Activated naive CD8-positive, alpha-beta T cell treated with anti-CD3 and anti-CD28 coated beads, Interleukin-2, amount 50 U/mL, for 24 hours (primary cell): Measurements from ENCODE around the gene SAMSN1.

Source experiments
- ATAC-seq: fragments of 150-1000 bp; cut with Tn5 transposase; one replicate; pipeline ENCODE4 v1.10.0; 2021
- DNase-seq: peaks from one replicate; pipeline ENCODE4 v3.0.0; 2021
- H3K27ac Mint-ChIP-seq: one replicate; pipeline ENCODE4 v1.8.0; 2021; ENCODE audit warnings: mild to moderate bottlenecking, mixed read lengths
- H3K27me3 Mint-ChIP-seq: one replicate; pipeline ENCODE4 v1.8.0; 2021; ENCODE audit warnings: mixed read lengths
- H3K36me3 Mint-ChIP-seq: one replicate; pipeline ENCODE4 v1.8.0; 2021; ENCODE audit warnings: low read depth, mixed read lengths
- H3K4me1 Mint-ChIP-seq: one replicate; pipeline ENCODE4 v1.8.0; 2021; ENCODE audit warnings: mixed read lengths
- H3K4me3 Mint-ChIP-seq: one replicate; pipeline ENCODE4 v1.8.0; 2021; ENCODE audit warnings: mild to moderate bottlenecking, moderate library complexity, mixed read lengths
- H3K9me3 Mint-ChIP-seq: one replicate; pipeline ENCODE4 v1.8.0; 2021; ENCODE audit warnings: mixed read lengths

SAMSN1 gene

GRCh38 chr21:14469641-14470040 is 76.5 kb downstream of the SAMSN1 start:
- DNase-seq (no peak), ATAC-seq (no peak)
- no peak overlapping the region for H3K27ac Mint-ChIP-seq
- H3K4me1 Mint-ChIP-seq = no peaks in the 10 kb centered on the region
- H3K36me3 Mint-ChIP-seq = no peaks in the 10 kb centered on the region
- no peaks in the 10 kb centered on the region for H3K27me3 Mint-ChIP-seq
- H3K4me3 Mint-ChIP-seq = no peak overlapping the region
- H3K9me3 Mint-ChIP-seq = no peaks in the 10 kb centered on the region

GRCh38 chr21:14466715-14467114 is 79.4 kb downstream of the SAMSN1 start:
- H3K27ac Mint-ChIP-seq = no peak overlapping the region
- H3K4me1 Mint-ChIP-seq = peaks cover 2% of the 10 kb centered on the region
- ATAC-seq (no peak), DNase-seq (no peak)
- no peaks in the 10 kb centered on the region for H3K9me3 Mint-ChIP-seq
- no peak overlapping the region for H3K4me3 Mint-ChIP-seq
- H3K36me3 Mint-ChIP-seq = no peaks in the 10 kb centered on the region
- no peaks in the 10 kb centered on the region for H3K27me3 Mint-ChIP-seq

DNA sequence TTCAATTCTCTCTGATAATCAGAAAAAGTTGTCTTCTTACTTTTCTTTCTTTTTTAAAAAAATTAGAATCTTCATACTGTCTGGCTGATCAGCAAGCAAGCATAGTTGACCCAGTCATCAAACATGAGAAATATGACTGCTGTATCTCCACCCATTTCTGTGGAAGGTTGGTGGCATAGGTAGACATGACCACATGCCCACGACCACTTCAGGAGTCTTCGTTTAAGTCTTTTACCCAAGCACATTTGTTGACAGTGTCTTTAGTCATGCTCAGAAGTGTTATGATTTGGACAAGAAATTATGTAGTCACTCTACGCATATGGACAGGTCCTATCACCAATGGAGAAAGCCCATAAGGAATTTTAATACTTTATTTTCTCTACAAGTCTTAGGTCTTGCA is 88.4 kb downstream of the SAMSN1 start:
- no peak for DNase-seq
- Mint-ChIP-seq H3K9me3 (no peaks in the 10 kb centered on the region), H3K27me3 (no peaks in the 10 kb centered on the region), H3K4me3 (no peak overlapping the region), H3K27ac (no peak overlapping the region), H3K4me1 (peaks cover 27% of the 10 kb centered on the region), H3K36me3 (peaks cover 3% of the 10 kb centered on the region)
- ATAC-seq = no peak

DNA sequence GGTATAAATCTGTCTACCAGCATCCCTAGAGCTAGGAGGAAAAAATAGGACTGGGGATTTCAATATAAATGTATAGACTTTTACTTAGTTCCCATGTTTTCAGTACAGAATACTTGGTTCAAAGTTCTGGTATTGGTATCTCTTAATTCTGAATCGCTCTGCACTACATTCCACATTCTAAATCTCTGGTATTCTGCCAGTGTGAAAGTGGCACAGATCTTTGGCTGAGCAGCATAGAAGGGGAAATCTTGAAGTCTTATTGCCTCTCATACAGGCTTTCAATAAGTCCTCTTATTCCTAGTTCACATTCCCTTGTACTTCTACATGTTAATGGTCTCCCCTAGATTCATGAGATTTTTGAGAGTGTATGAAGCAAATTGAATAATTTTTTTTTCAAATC is 89.2 kb downstream of the SAMSN1 start:
- Mint-ChIP-seq H3K27ac (no peak overlapping the region), H3K4me3 (no peak overlapping the region), H3K36me3 (peaks cover 3% of the 10 kb centered on the region), H3K4me1 (peaks cover 35% of the 10 kb centered on the region), H3K27me3 (no peaks in the 10 kb centered on the region), H3K9me3 (no peaks in the 10 kb centered on the region)
- no peak for ATAC-seq
- no peak for DNase-seq

GRCh38 chr21:14454016-14455009 is 91.8 kb downstream of the SAMSN1 start:
- peaks cover 3% of the 10 kb centered on the region for H3K36me3 Mint-ChIP-seq
- ATAC-seq = peak; percentile 47
- peak overlapping the region; percentile 18 for H3K4me3 Mint-ChIP-seq
- no peak for DNase-seq
- no peaks in the 10 kb centered on the region for H3K9me3 Mint-ChIP-seq
- H3K27ac Mint-ChIP-seq = peak overlapping the region; percentile 88
- H3K4me1 Mint-ChIP-seq = peaks cover 47% of the 10 kb centered on the region
- no peaks in the 10 kb centered on the region for H3K27me3 Mint-ChIP-seq

DNA sequence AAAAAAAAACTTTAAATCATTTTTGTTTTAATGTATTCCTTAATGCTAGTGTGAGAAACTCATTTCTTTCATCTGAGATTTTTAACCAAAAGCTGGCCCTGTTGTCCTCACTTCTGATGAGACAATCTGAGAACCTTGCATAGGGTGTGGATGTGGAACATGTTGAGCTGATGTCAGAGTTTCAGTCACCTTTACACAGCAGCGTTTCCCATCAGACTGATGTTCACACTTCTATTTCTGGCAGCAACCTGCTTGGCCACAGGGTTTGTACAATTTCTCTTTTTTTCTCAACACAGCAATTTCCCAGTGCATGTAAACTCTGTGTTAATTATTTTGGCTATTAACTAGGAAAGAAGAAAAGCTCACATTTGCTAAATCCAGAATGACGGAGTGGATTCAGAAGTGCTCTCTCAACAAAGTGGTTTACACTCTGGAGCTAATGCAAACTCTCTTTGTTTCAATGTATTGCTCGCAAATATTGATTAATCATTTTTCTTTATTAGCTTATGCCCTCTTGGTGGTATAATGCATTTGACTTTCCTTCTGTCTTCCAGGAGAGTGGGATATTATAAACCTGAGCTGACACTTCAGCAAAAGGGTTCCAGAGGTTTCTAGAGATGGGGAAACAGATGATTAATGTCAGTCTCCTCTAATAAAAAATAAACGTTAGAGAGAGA is 92.6 kb downstream of the SAMSN1 start:
- Mint-ChIP-seq H3K27me3 (no peaks in the 10 kb centered on the region), H3K4me1 (peaks cover 49% of the 10 kb centered on the region), H3K4me3 (peak overlapping the region; percentile 35), H3K27ac (peak overlapping the region; percentile 88), H3K9me3 (no peaks in the 10 kb centered on the region), H3K36me3 (peaks cover 3% of the 10 kb centered on the region)
- ATAC-seq (peak; percentile 98), DNase-seq (peak; percentile 18)

DNA sequence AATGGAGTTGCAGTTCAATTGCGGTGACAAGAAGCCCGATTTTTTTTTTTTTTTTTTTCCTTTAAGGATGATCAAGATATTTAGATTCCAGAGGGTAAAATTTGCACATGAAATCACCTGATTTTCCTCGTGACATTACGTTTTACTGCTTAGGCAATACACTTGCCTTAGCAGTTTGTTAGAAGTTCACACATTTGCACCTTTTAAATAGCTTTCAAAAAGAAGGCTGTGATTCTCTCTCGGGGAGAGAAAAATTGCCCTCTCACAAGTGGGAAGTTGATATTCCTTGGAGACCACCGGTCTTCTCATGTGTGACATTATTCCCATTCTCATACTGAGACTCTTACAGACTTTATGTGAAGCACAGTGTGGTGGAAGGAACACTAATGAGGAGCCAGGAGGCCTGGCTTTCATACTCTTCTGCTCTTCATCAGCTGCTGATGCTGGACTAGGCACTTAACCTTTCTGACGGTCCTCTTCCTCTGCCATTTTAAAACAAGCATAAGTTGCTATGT is 93.3 kb downstream of the SAMSN1 start:
- ATAC-seq (no peak), DNase-seq (no peak)
- Mint-ChIP-seq H3K4me1 (peaks cover 48% of the 10 kb centered on the region), H3K27me3 (no peaks in the 10 kb centered on the region), H3K36me3 (peaks cover 3% of the 10 kb centered on the region), H3K4me3 (peak overlapping the region; percentile 35), H3K9me3 (no peaks in the 10 kb centered on the region), H3K27ac (peak overlapping the region; percentile 88)

- H3K9me3 Mint-ChIP-seq = no peaks in the 10 kb centered on the region
- no peaks in the 10 kb centered on the region for H3K27me3 Mint-ChIP-seq
- no peak overlapping the region for H3K4me3 Mint-ChIP-seq
- DNase-seq (peak; percentile 34), ATAC-seq (no peak)
- H3K27ac Mint-ChIP-seq = peak overlapping the region; percentile 88
- H3K36me3 Mint-ChIP-seq = peaks cover 3% of the 10 kb centered on the region
- H3K4me1 Mint-ChIP-seq = peaks cover 48% of the 10 kb centered on the region
These were observed 93.9 kb downstream of the SAMSN1 start for GRCh38 chr21:14452031-14452726.

DNA sequence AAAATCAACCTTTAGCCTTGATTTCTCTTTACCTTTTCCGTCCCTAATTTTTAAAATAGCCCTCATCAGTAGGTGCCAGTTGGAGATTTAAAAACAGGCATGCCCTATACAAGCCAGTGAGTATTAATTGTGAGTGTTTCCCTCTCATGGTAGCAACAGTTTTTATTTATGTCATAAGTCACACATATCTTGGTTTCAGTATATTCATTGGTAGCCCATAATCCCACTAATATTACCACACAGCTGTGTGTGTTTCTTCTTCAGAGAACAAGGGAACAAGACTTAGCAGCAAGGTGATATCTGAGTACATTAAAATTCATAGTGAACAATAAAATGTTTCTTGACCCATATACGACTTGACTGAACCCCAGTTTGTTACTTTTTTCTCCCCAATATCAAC is 94.6 kb downstream of the SAMSN1 start:
- H3K27ac Mint-ChIP-seq = peak overlapping the region; percentile 88
- ATAC-seq (no peak), DNase-seq (no peak)
- H3K4me3 Mint-ChIP-seq = no peak overlapping the region
- no peaks in the 10 kb centered on the region for H3K27me3 Mint-ChIP-seq
- no peaks in the 10 kb centered on the region for H3K9me3 Mint-ChIP-seq
- H3K36me3 Mint-ChIP-seq = peaks cover 3% of the 10 kb centered on the region
- H3K4me1 Mint-ChIP-seq = peaks cover 48% of the 10 kb centered on the region

- no peaks in the 10 kb centered on the region for H3K27me3 Mint-ChIP-seq
- ATAC-seq (no peak), DNase-seq (no peak)
- no peaks in the 10 kb centered on the region for H3K36me3 Mint-ChIP-seq
- H3K4me3 Mint-ChIP-seq = no peak overlapping the region
- H3K27ac Mint-ChIP-seq = no peak overlapping the region
- no peaks in the 10 kb centered on the region for H3K9me3 Mint-ChIP-seq
- H3K4me1 Mint-ChIP-seq = peaks cover 32% of the 10 kb centered on the region
These were observed 97.3 kb downstream of the SAMSN1 start for GRCh38 chr21:14448784-14449183.

- Mint-ChIP-seq H3K27me3 (no peaks in the 10 kb centered on the region), H3K36me3 (no peaks in the 10 kb centered on the region), H3K4me1 (no peaks in the 10 kb centered on the region), H3K4me3 (no peak overlapping the region), H3K9me3 (peaks cover 10% of the 10 kb centered on the region), H3K27ac (no peak overlapping the region)
- no peak for DNase-seq
- ATAC-seq = no peak
These were observed 107.9 kb downstream of the SAMSN1 start for GRCh38 chr21:14438211-14438610.

DNA sequence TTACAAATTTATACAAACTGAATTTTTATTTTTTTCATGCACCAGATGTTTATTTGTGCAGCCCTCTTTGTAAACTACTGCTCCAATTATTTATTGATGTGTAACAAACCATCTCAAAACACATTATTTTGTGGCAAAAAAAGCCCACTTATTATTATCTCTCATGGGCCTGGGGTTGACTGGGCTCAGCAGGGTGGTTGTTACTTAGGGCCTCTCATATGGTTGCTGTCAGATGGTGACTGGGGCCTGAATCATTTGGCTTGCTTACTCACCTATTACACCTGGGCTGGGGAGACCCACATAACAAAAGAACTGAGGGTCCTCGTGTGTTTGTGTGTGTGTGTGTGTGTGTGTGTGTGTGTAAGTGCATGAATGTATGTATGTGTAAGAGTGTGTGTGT is 110.7 kb downstream of the SAMSN1 start:
- H3K27ac Mint-ChIP-seq = no peak overlapping the region
- no peak for DNase-seq

More for the DNA sequence above, 110.7 kb downstream of the SAMSN1 start:
- H3K36me3 Mint-ChIP-seq = no peaks in the 10 kb centered on the region
- H3K27me3 Mint-ChIP-seq = no peaks in the 10 kb centered on the region
- H3K4me1 Mint-ChIP-seq = no peaks in the 10 kb centered on the region
- ATAC-seq = no peak
- no peak overlapping the region for H3K4me3 Mint-ChIP-seq
- peaks cover 10% of the 10 kb centered on the region for H3K9me3 Mint-ChIP-seq
